ENCODE results near the gene OBSCN.

The OBSCN gene

GRCh38 chr1:228289239-228289849 is 81.5 kb downstream of the OBSCN start:
- DNase-seq (ENCODE audit: low read depth) = no peak

- no peak for DNase-seq (ENCODE audit: low read depth)
Observed at GRCh38 chr1:228289996-228290881, 82.4 kb downstream of the OBSCN start.

- DNase-seq (ENCODE audit: low read depth) = no peak
Observed at GRCh38 chr1:228291906-228292608, 84.2 kb downstream of the OBSCN start.

- DNase-seq (ENCODE audit: low read depth) = no peak
Observed at GRCh38 chr1:228292609-228292911, 84.7 kb downstream of the OBSCN start.

- DNase-seq (ENCODE audit: low read depth) = no peak
Observed at GRCh38 chr1:228293393-228293792, 85.5 kb downstream of the OBSCN start.

- no peak for DNase-seq (ENCODE audit: low read depth)
Observed at GRCh38 chr1:228293816-228294500, 86.1 kb downstream of the OBSCN start.

GRCh38 chr1:228294717-228295116 is 86.9 kb downstream of the OBSCN start:
- DNase-seq (ENCODE audit: low read depth) = no peak

- DNase-seq (ENCODE audit: low read depth) = no peak
Observed at GRCh38 chr1:228295201-228295600, 87.4 kb downstream of the OBSCN start.

GRCh38 chr1:228295981-228296380 is 88.1 kb downstream of the OBSCN start:
- DNase-seq (ENCODE audit: low read depth) = no peak

GRCh38 chr1:228297242-228297641 is 89.4 kb downstream of the OBSCN start:
- no peak for DNase-seq (ENCODE audit: low read depth)

- DNase-seq (ENCODE audit: low read depth) = no peak
Observed at GRCh38 chr1:228297822-228298221, 90.0 kb downstream of the OBSCN start.

GRCh38 chr1:228298471-228298870 is 90.6 kb downstream of the OBSCN start:
- DNase-seq (ENCODE audit: low read depth) = no peak

- DNase-seq (ENCODE audit: low read depth) = no peak
Observed at GRCh38 chr1:228299211-228299610, 91.4 kb downstream of the OBSCN start.

- DNase-seq (ENCODE audit: low read depth) = no peak
Observed at GRCh38 chr1:228299901-228300300, 92.1 kb downstream of the OBSCN start.

GRCh38 chr1:228302086-228302485 is 94.2 kb downstream of the OBSCN start:
- DNase-seq (ENCODE audit: low read depth) = no peak

- no peak for DNase-seq (ENCODE audit: low read depth)
Observed at GRCh38 chr1:228303596-228303995, 95.8 kb downstream of the OBSCN start.

- no peak for DNase-seq (ENCODE audit: low read depth)
Observed at GRCh38 chr1:228304225-228304624, 96.4 kb downstream of the OBSCN start.

GRCh38 chr1:228304766-228305395 is 97.0 kb downstream of the OBSCN start:
- no peak for DNase-seq (ENCODE audit: low read depth)

- DNase-seq (ENCODE audit: low read depth) = no peak
Observed at GRCh38 chr1:228305721-228306152, 97.9 kb downstream of the OBSCN start.

GRCh38 chr1:228306275-228307217 is 98.7 kb downstream of the OBSCN start:
- DNase-seq (ENCODE audit: low read depth) = no peak

Measured in activated gamma-delta T cell treated with anti-CD3 and anti-CD28 coated beads, Interleukin-2, amount 50 U/mL, for 16 hours (primary cell).